NCI-H82 (cell line): ENCODE results near the gene USP6.
"Not testable (repeated sequence)": the region's sequence is repeated elsewhere in the genome, so short reads cannot be mapped to it uniquely, and the experiment has no call there.

Experiments used
- DNase-seq: peaks from one replicate; lab custom pipeline; 2025; lab: John Stamatoyannopoulos, UW

The USP6 gene

DNA sequence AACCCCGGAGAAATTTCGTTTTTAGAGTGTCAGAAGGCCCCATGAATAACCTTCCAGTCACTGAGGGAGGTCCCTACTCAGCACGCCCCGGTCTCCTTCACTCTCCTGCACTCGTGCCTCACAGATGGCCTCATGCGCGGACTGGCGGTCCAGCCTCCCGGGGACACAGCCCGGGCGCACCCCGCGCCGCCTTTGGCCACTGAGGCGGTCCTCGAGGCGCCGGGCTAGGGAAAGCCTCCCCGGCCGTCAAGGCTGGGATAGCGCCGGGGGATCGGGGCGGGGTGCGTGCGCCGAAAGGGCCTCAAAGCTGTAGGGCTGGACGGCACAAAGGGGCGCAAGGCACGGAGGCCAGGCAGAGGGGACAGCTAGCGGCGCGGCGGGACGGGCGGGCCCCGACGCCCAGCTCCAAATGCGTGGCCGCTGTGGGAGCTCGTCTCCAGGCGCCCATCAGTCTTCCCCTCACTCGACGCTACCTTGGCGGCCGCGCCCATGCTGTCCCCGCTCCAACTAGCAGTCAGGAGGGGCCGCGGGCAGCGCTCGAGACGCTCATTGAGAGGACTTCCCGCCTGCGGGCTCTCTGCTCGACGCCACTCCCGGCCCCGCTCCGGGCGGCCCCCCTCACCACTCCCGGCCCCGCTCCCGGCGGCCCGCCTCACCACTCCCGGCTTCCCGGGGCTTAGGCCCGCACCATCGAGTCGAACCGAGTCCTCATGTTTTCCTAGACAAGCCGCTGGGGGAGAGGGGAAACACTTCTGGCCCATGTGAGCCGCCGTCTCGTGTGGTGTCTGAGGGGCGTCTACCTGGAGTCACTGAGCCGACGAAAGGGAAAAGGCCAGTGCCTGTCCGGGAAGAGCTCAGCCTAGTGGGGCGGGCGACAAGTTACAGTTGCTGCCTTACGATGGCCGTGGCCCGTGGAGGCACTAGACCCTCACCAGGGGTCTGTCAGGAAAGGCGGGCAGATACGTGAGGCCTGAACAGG is at the start of gene USP6:
USP6 (plus strand) TSS at position 360 of the 979 bp plus-strand sequence. CDS start 14,336 bp downstream, outside the sequence.
- peak; percentile 29 for DNase-seq

DNA sequence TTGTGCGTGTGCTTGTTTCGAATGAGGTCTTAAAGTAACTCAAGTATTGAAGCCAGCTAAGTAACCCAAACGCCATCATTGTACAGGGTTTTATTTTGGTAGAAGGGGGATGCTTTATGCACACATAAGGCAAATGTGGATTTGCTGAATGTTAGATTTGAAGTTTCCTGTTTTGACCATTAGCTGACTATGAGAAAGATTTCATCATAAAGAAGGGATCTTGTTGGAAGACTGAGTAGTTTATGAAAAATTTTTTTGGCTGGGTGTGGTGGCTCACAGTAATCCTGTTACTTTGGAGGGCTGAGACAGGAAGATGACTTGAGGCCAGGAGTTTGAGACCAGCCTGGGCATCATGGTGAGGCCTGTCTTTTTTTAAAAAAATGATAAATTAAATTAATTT is 47.6 kb upstream of the USP6 start:
- DNase-seq: no peak

DNA sequence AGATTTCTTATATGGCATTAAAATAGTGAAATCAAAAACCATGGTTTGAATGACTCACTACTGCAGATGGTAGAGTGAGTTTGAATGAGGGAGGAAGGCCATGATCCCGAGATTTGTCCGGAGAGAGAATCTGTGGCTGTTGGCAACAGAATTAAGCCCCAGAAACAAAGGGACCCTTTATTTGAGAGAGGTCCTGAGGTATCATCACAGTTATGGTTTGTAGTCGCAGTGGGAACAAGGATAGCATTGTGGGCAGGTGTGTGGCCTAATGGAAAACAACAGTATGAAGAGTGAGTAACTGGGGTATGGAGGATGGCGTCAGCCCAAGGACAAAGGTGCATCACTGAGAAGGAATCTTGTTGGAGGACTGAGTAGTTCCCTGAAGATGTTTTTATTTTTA is 46.1 kb upstream of the USP6 start:
- DNase-seq: no peak

GRCh38 chr17:5075472-5075871 is 40.4 kb upstream of the USP6 start:
- not testable (repeated sequence) for DNase-seq

GRCh38 chr17:5077275-5077674 is 38.6 kb upstream of the USP6 start:
- DNase-seq: not testable (repeated sequence)

GRCh38 chr17:5077781-5078105 is 38.1 kb upstream of the USP6 start:
- DNase-seq: no peak

DNA sequence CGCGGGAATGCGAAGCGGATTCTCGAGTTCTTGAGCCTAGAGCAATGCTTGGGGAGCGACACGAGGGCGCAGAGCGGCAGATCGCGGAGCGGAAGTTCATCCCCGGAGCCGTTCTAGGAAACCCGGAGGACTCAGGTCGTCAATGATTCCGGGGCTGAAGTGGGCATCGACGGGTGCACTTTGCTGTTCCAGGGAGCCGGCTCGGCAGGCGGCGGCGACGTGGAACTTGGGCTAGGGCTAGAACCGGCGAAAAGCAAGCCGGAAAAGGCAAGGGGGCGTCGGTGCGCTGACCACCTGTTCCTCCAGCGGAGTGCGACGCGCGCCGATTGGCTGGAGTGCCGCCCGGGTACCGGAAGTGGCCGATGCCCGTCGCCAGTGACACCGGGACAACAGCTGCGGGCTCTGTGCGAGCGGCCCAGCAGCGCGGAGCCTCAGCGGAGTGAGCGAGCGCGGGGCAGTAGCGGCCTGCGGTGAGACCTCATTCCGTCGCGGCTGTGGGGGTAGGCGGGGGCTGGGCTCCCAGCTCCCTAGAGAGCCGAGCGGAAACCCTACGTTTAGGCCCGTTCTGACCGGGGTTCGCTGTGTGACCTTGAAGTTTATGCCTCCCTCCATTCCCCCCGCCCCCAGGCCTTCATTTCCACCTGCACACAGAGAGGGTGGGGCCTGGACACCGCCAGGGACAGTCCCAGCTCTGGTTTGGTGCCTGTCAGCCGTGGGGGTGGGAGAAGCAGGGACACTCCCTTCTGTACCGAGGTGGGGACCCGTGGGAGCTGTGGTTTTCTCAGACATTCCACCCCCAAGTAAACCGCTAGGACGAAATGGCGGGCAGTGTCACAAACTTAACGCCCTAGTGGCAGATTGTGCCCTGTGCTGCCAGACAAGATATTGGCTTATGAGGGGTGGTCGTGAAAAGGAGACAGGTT is 37.5 kb upstream of the USP6 start, which contains the start of gene ZFP3:
ZFP3 (plus strand) TSS at position 362 of the 923 bp plus-strand sequence. CDS start 13,038 bp downstream, outside the sequence.
- DNase-seq: peak; percentile 96

GRCh38 chr17:5080591-5080990 is 35.2 kb upstream of the USP6 start:
- no peak for DNase-seq

DNA sequence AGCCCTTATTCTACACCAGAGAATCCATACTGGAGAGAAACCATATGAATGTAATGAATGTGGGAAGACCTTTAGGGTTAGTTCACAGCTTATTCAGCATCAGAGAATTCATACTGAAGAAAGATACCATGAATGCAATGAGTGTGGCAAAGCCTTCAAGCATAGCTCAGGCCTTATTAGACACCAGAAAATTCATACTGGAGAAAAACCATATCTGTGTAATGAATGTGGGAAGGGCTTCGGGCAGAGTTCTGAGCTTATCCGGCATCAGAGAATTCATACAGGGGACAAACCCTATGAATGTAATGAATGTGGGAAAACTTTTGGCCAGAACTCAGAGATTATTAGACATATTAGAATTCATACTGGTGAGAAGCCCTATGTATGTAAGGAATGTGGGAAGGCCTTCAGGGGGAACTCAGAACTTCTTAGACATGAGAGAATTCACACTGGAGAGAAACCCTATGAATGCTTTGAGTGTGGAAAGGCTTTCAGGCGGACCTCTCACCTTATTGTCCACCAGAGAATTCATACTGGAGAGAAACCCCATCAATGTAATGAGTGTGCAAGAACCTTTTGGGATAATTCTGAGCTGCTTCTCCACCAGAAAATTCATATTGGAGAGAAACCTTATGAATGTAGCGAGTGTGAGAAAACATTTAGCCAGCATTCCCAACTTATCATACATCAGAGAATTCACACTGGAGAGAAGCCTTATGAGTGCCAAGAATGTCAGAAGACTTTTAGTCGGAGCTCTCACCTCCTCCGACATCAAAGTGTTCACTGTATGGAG is 23.4 kb upstream of the USP6 start:
- DNase-seq: no peak

DNA sequence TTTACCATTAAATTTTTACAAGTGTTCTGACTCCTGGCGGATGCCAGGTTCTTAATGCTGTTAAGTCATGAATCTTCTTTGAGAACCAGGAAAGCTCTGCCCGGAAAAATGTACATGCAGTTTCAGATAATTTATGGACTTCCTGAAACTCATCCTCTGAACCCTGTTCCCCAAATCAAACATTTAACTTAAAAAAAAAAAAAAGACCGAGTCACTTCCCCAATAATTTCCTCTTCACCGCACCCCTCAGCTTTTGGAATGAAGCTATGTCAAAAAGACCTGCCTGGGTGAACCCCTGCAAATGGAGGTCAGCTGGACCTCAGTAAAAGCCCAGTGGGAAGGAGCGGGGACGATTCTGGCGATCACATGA is 19.1 kb upstream of the USP6 start:
- DNase-seq: no peak

- DNase-seq: peak; percentile 93
Observed at GRCh38 chr17:5097101-5097834, 18.6 kb upstream of the USP6 start.

DNA sequence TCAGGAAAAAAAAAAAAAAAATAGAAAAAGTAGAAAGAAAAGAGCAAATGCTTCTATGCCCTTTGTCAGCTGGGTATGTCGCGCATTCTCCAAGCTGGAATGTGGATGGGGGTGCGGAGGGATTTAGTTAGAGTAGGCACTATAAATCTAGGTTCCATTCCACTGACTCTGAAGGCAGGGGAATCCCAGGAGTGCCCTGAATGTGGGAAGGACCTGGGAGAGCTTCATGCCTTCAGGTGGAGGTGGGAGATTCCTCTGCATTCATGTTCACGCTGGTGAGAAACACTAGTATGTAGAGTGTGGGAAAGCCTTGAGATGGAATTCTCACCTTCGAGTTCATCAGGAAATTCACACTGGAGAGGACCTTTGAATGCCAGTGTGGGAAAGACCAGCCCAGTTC is 16.6 kb upstream of the USP6 start:
- no peak for DNase-seq

DNA sequence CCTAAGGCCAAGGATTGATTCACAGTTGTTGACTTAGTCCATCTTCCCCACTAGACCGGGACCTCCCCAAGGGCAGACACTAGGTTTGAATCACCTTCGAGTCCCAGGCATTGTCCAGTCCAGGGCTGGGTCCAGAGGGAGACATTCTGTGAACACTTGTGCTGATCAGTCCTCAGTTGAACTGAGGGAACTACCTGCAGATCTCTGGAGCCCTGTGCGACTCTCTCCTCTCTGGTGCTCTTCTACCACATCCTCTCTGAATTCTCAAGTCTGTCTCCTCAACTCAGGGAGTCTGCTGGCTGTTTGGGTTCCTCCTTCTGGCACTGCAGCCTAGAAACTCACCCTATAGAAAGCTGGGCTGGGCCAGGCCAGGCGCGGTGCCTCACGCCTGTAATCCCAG is 15.0 kb upstream of the USP6 start:
- no peak for DNase-seq

DNA sequence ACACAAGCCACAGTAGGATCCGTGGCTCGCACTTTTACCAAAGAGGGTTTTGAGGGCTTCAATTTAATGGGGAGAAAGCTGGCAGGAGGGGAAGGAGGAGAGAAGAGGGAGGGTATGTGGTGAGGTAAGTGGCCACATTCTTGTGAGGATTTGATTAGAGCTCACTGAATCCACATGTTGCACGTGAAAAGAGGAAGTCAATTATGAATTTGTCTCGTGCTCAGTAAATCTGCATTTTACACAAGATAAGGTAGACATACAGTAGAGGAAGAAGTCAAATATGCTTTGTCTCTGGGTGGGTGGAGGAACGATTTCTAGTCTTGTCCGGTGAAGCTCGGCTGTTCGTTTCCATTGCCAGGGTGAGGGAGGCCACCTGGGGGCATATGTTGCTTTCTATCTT is 5.0 kb upstream of the USP6 start:
- no peak for DNase-seq

GRCh38 chr17:5111402-5112204 is 4.2 kb upstream of the USP6 start, which contains the start of gene ZNF232:
TSS of gene ZNF232 (minus strand) at chr17:5111878. CDS start at chr17:5111822, 56 bp downstream.
- DNase-seq: peak; percentile 98

GRCh38 chr17:5118219-5118618 is 2.4 kb downstream of the USP6 start:
- no peak for DNase-seq

DNA sequence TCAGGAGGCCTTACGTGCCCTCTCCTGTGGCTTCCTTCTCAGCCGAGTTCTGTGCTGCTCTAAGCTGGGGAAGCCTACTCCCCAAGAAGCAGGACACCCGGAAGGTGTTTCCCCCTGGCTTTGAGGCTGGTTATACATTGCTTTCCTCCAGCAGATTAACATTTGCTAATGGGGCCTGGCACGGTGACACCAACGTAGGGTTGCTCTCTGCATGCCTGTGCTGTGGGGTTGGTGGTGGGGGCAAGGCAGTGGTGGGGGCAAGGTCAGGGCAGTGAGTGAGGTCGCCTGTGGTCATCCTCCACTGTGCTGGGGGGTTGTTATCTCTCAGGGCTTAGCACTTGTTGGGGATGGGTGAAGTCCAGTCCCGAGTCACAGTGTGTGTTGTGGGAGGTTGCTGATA is 4.2 kb downstream of the USP6 start:
- DNase-seq: no peak

- DNase-seq: not testable (repeated sequence)
Observed at GRCh38 chr17:5120436-5121185, 4.8 kb downstream of the USP6 start.

- DNase-seq: no peak
Observed at GRCh38 chr17:5121186-5121841, 5.5 kb downstream of the USP6 start.
